Uterus (tissue), 4 donors: ENCODE results near the gene TNNI3K. TPM values are rescaled to one million over a fixed set of nuclear protein-coding genes. Genes with fewer than 3 reads are reported as not detected.

Experiments used
- DNase-seq, 2 donors: peaks; one replicate each; pipeline ENCODE4 v3.0.0-alpha.2; 2019 to 2020
- H3K27ac ChIP-seq, 2 donors: fragments of 200-600 bp; sonication (generic); 1 replicate in 1 of 2; 2 replicates in 1 of 2; pipeline ENCODE4 v1.5.1; 2016 to 2018
- H3K27me3 ChIP-seq, 2 donors: fragments of 200-600 bp; sonication (generic); one replicate each; pipeline ENCODE4 v1.5.1; 2018 to 2019; ENCODE audit warnings: control low read depth in 1 of 2
- H3K36me3 ChIP-seq, 2 donors: fragments of 200-600 bp; sonication (generic); one replicate each; pipeline ENCODE4 v1.5.1; 2019; ENCODE audit warnings: control low read depth in 1 of 2
- H3K4me1 ChIP-seq, 2 donors: fragments of 200-600 bp; sonication (generic); one replicate each; pipeline ENCODE4 v1.5.1; 2018 to 2019; ENCODE audit warnings: control low read depth in 1 of 2
- H3K4me3 ChIP-seq, 2 donors: fragments of 200-600 bp; sonication (generic); 1 replicate in 1 of 2; 2 replicates in 1 of 2; pipeline ENCODE4 v1.5.1; 2018 to 2019; ENCODE audit warnings: mild to moderate bottlenecking in 1 of 2
- H3K9me3 ChIP-seq, 2 donors: fragments of 200-600 bp; sonication (generic); one replicate each; pipeline ENCODE4 v1.5.1; 2019; ENCODE audit warnings: control low read depth in 1 of 2
- CTCF ChIP-seq, 4 experiments: fragments of 200-600 bp in 2 of 4; fragments of 450-650 bp in 2 of 4; sonication (generic) in 2 of 4; IDR thresholded peaks; one replicate each; pipeline ENCODE4 v1.5.1; 2016 to 2019; ENCODE audit warnings: antibody characterized with exemption in 4 of 4, mild to moderate bottlenecking in 2 of 4, moderate library complexity in 1 of 4
- POLR2A ChIP-seq, 2 donors: fragments of 450-650 bp; IDR thresholded peaks; one replicate each; pipeline ENCODE4 v1.6.1; 2016; ENCODE audit warnings: antibody characterized with exemption in 2 of 2, mild to moderate bottlenecking in 1 of 2, moderate library complexity in 1 of 2
- intact Hi-C: fragments of 100-400 bp; cut with DNase I; formaldehyde crosslinking; loops from one replicate; pipeline ENCODE4 v1.15.1; 2023; ENCODE audit warnings: low total_unique reads
- total RNA-seq, 4 donors: library from RNA; depleted of rRNA in 3 of 4; stranded (reverse); fragments of >200 nt in 3 of 4; gene quantifications; one replicate each; pipeline versions ENCODE4 v1.1.0 to v1.2.4, GENCODE V29; 2014 to 2023
- donor health status: DM: yes; HTN: yes; CAD: no.

The TNNI3K gene
- total RNA-seq, 4 donors from 2014 or later, result 0.26 to 5.3 (median 1.5) TPM; not detected in 1

- Histone ChIP-seq H3K27ac (no peak overlapping the region), H3K4me3 (no peak overlapping the region), H3K27me3 (no peaks in the 10 kb centered on the region), H3K9me3 (no peaks in the 10 kb centered on the region), H3K36me3 (no peaks in the 10 kb centered on the region), H3K4me1 (no peaks in the 10 kb centered on the region)
- no peak for DNase-seq
- TF ChIP-seq CTCF (IDR thresholded peaks at IDR 0.05), result no peak
- no peak for TF ChIP-seq POLR2A (IDR thresholded peaks at IDR 0.05)
- intact Hi-C loops, result no loop called here
Observed at GRCh38 chr1:74324684-74325448, 89.7 kb downstream of the TNNI3K start.

- Histone ChIP-seq H3K27ac (no peak overlapping the region), H3K4me1 (no peaks in the 10 kb centered on the region), H3K27me3 (no peaks in the 10 kb centered on the region), H3K4me3 (no peak overlapping the region), H3K36me3 (no peaks in the 10 kb centered on the region), H3K9me3 (no peaks in the 10 kb centered on the region)
- DNase-seq, result no peak
- intact Hi-C loops, result no loop called here
- TF ChIP-seq CTCF (IDR thresholded peaks at IDR 0.05), result no peak
- TF ChIP-seq POLR2A (IDR thresholded peaks at IDR 0.05), result no peak
Observed at GRCh38 chr1:74328851-74329250, 93.7 kb downstream of the TNNI3K start.

GRCh38 chr1:74333244-74333643 lies 98.1 kb downstream of the TNNI3K start:
- TF ChIP-seq POLR2A (IDR thresholded peaks at IDR 0.05) (no peak), CTCF (IDR thresholded peaks at IDR 0.05) (no peak)
- no peak for DNase-seq
- intact Hi-C loops, result no loop called here
- no peak overlapping the region for H3K4me3 ChIP-seq
- no peaks in the 10 kb centered on the region for H3K4me1 ChIP-seq
- H3K36me3 ChIP-seq, result no peaks in the 10 kb centered on the region
- H3K9me3 ChIP-seq, result no peaks in the 10 kb centered on the region
- no peak overlapping the region for H3K27ac ChIP-seq
- no peaks in the 10 kb centered on the region for H3K27me3 ChIP-seq

GRCh38 chr1:74334147-74334546 lies 99.0 kb downstream of the TNNI3K start:
- H3K27me3 ChIP-seq, result no peaks in the 10 kb centered on the region
- intact Hi-C loops, result no loop called here
- TF ChIP-seq CTCF (IDR thresholded peaks at IDR 0.05) (no peak), POLR2A (IDR thresholded peaks at IDR 0.05) (no peak)
- no peaks in the 10 kb centered on the region for H3K36me3 ChIP-seq
- no peak overlapping the region for H3K27ac ChIP-seq
- no peak for DNase-seq
- no peak overlapping the region for H3K4me3 ChIP-seq
- H3K9me3 ChIP-seq, result no peaks in the 10 kb centered on the region
- H3K4me1 ChIP-seq, result no peaks in the 10 kb centered on the region

GRCh38 chr1:74340656-74341055 lies 105.5 kb downstream of the TNNI3K start:
- Histone ChIP-seq H3K27ac (no peak overlapping the region), H3K27me3 (no peaks in the 10 kb centered on the region), H3K9me3 (no peaks in the 10 kb centered on the region), H3K4me1 (no peaks in the 10 kb centered on the region), H3K36me3 (no peaks in the 10 kb centered on the region), H3K4me3 (no peak overlapping the region)
- TF ChIP-seq CTCF (IDR thresholded peaks at IDR 0.05) (no peak), POLR2A (IDR thresholded peaks at IDR 0.05) (no peak)
- intact Hi-C loops, result no loop called here
- no peak for DNase-seq
